ENCODE measurements around the gene EN1. TPM values are rescaled to one million over a fixed set of nuclear protein-coding genes. Genes with fewer than 3 reads are reported as not detected.

Gene EN1
- total and polyA plus RNA-seq, 2 of the 13 experiments (the other 11 are each of a cell fraction or from before 2014, with no cell fraction given) = not detected

GRCh38 chr2:118855451-118856279 lies 8.2 kb upstream of the EN1 start (continued):
- TF ChIP-seq ZNF800 (CRISPR knock-in tag; IDR thresholded peaks at IDR 0.05) (peak; percentile 72; the same call in 1 of the 2 replicates), TCF12 (IDR thresholded peaks at IDR 0.05) (no peak), TCF12 (CRISPR knock-in tag; IDR thresholded peaks at IDR 0.05) (no peak), ZNF280D (CRISPR knock-in tag; IDR thresholded peaks at IDR 0.05) (no peak), CENPBD1 (CRISPR knock-in tag; IDR thresholded peaks at IDR 0.05; ENCODE audit: borderline replicate concordance, low read depth) (no peak), ZNF124 (CRISPR knock-in tag; IDR thresholded peaks at IDR 0.05) (0 out of 2 replicates have a peak, but pooled peaks have one; percentile 55), ZNF12 (CRISPR knock-in tag; IDR thresholded peaks at IDR 0.05) (no peak), ZNF687 (CRISPR knock-in tag; IDR thresholded peaks at IDR 0.05) (peak; percentile 51), ATF6 (CRISPR knock-in tag; conservative IDR thresholded peaks at IDR 0.05) (no peak), ZNF768 (CRISPR knock-in tag; IDR thresholded peaks at IDR 0.05) (peak; percentile 77), ZNF232 (CRISPR knock-in tag; IDR thresholded peaks at IDR 0.05; ENCODE audit: borderline replicate concordance) (no peak), RAD51 (IDR thresholded peaks at IDR 0.05; ENCODE audit: borderline replicate concordance) (no peak), UBTF (CRISPR knock-in tag; IDR thresholded peaks at IDR 0.05) (peak; percentile 72), ONECUT2 (CRISPR knock-in tag; IDR thresholded peaks at IDR 0.05) (no peak)
